ENCODE measurements around the gene CXXC1. TPM values are rescaled to one million over a fixed set of nuclear protein-coding genes. Genes with fewer than 3 reads are reported as not detected.

CXXC1 gene
- total and polyA plus RNA-seq, 2 of the 13 experiments (the other 11 are each of a cell fraction or from before 2014, with no cell fraction given) = 32.9 to 39.0 TPM

DNA sequence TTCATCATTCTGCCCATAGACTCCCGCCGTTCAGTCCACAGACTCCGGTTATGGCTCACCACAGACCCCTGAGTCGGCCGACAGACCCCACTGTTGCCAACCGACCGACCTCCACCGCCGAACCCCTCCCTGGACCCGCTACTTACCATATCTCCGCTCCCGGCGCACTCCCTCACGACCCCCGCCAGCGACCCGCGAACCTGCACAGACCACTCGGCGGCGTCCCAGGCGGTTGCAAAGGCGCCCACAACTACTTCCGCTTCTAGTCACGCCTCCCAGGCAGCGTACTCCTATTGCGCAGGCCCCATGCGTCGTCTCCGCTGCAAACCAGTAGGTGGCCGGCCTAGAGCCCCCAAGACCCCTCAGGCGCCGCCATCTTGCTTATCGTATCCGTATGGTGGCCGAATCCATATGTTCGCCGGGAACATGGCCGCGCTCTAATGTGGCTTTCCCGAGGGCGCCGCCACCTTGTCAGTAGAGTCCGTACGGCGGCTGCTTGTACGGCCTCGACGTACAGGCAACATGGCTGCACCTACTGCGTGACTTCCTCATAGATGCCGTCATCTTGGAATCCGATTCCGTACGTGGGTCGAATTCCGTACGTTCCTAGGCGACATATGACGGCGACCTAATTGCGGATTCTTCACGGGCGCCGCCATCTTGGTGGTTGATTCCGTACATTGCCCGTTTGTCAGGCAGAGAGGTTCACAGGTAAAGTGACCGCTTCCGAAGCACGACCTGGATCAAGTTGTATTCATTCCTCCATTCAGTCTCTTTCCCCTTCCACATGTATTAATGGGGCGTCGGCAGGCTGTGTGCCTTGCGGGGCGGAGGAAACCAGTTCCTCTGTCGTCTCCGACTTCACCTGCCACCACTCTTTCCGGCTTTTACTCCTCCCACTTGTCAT, at the start of gene CXXC1 (continued):
- TF ChIP-seq ZNF496 (CRISPR knock-in tag; IDR thresholded peaks at IDR 0.05; ENCODE audit: insufficient replicate concordance) (no peak), TRIM22 (IDR thresholded peaks at IDR 0.05) (no peak), NR2F2 (IDR thresholded peaks at IDR 0.05; ENCODE audit: borderline replicate concordance, low read depth) (peak; percentile 18; the same call in 1 of the 2 replicates), SIN3B (IDR thresholded peaks at IDR 0.05; ENCODE audit: low read length) (no peak), ZHX1 (CRISPR knock-in tag; IDR thresholded peaks at IDR 0.05; ENCODE audit: low read depth) (peak; percentile 76), ZNF615 (CRISPR knock-in tag; IDR thresholded peaks at IDR 0.05; ENCODE audit: borderline replicate concordance) (no peak), ZNF670 (CRISPR knock-in tag; IDR thresholded peaks at IDR 0.05; ENCODE audit: borderline replicate concordance) (peak; percentile 25; the same call in 1 of the 2 replicates), HOXA9 (CRISPR knock-in tag; IDR thresholded peaks at IDR 0.05; ENCODE audit: borderline replicate concordance) (no peak), BRCA1 (CRISPR knock-in tag; IDR thresholded peaks at IDR 0.05) (no peak), SUZ12 (IDR thresholded peaks at IDR 0.05; ENCODE audit: low read depth, low read length) (no peak), ZNF546 (CRISPR knock-in tag; conservative IDR thresholded peaks at IDR 0.05) (no peak), SKI (IDR thresholded peaks at IDR 0.05; ENCODE audit: partially characterized antibody) (no peak), POLR2A (IDR thresholded peaks at IDR 0.05; ENCODE audit: insufficient read depth in 1 of 2, low read depth in 2 of 2, low read length in 2 of 2) (peak in 1 of 2 experiments; percentile 41; a peak in 2 of 4 replicates), ZGPAT (CRISPR knock-in tag; IDR thresholded peaks at IDR 0.05) (peak; percentile 86), FLYWCH1 (CRISPR knock-in tag; IDR thresholded peaks at IDR 0.05) (no peak), POLR2G (IDR thresholded peaks at IDR 0.05; ENCODE audit: low read depth, low read length) (peak; percentile 81), FOSL1 (CRISPR knock-in tag; IDR thresholded peaks at IDR 0.05; ENCODE audit: borderline replicate concordance) (no peak), PHF20 (CRISPR knock-in tag; IDR thresholded peaks at IDR 0.05) (peak; percentile 78), NCOR1 (IDR thresholded peaks at IDR 0.05; ENCODE audit: borderline replicate concordance, low read length) (no peak)
- TF ChIP-seq, protein P1, sequence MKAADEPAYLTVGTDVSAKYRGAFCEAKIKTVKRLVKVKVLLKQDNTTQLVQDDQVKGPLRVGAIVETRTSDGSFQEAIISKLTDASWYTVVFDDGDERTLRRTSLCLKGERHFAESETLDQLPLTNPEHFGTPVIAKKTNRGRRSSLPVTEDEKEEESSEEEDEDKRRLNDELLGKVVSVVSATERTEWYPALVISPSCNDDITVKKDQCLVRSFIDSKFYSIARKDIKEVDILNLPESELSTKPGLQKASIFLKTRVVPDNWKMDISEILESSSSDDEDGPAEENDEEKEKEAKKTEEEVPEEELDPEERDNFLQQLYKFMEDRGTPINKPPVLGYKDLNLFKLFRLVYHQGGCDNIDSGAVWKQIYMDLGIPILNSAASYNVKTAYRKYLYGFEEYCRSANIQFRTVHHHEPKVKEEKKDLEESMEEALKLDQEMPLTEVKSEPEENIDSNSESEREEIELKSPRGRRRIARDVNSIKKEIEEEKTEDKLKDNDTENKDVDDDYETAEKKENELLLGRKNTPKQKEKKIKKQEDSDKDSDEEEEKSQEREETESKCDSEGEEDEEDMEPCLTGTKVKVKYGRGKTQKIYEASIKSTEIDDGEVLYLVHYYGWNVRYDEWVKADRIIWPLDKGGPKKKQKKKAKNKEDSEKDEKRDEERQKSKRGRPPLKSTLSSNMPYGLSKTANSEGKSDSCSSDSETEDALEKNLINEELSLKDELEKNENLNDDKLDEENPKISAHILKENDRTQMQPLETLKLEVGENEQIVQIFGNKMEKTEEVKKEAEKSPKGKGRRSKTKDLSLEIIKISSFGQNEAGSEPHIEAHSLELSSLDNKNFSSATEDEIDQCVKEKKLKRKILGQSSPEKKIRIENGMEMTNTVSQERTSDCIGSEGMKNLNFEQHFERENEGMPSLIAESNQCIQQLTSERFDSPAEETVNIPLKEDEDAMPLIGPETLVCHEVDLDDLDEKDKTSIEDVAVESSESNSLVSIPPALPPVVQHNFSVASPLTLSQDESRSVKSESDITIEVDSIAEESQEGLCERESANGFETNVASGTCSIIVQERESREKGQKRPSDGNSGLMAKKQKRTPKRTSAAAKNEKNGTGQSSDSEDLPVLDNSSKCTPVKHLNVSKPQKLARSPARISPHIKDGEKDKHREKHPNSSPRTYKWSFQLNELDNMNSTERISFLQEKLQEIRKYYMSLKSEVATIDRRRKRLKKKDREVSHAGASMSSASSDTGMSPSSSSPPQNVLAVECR (CRISPR knock-in tag; IDR thresholded peaks at IDR 0.05; ENCODE audit: borderline replicate concordance) = peak; percentile 88; the same call in 1 of the 2 replicates
